Motor neuron (in vitro differentiated cells): ENCODE results near the gene USP17L13. TPM values are rescaled to one million over a fixed set of nuclear protein-coding genes. Genes with fewer than 3 reads are reported as not detected.
"Not testable (repeated sequence)": the region's sequence is repeated elsewhere in the genome, so short reads cannot be mapped to it uniquely, and the experiment has no call there.

Experiments
- ATAC-seq, 8 experiments: fragments of 200-7000 bp; cut with Tn5 transposase; replicated peaks in 6 of 8; 2 replicates each; pipeline ENCODE4 v1.8.0; 2021; ENCODE audit warnings: mild to moderate bottlenecking in 8 of 8, moderate library complexity in 8 of 8
- H3K27ac ChIP-seq, 2 donors: fragments of 250-450 bp; sonication (Bioruptor Pico); 2 replicates each; pipeline ENCODE4 v1.9.0; 2021; ENCODE audit warnings: antibody characterized with exemption in 2 of 2, mild to moderate bottlenecking in 2 of 2, moderate library complexity in 1 of 2
- H3K4me1 ChIP-seq, 2 donors: fragments of 250-450 bp; sonication (Bioruptor Pico); replicated peaks in 1 of 2; 2 replicates each; pipeline ENCODE4 v1.6.1; 2021; ENCODE audit warnings: antibody characterized with exemption in 2 of 2, mild to moderate bottlenecking in 2 of 2, moderate library complexity in 1 of 2
- H3K4me3 ChIP-seq, 5 donors: fragments of 250-450 bp; sonication (Bioruptor Pico); 2 replicates each; pipeline ENCODE4 v1.9.0; 2021; ENCODE audit warnings: antibody characterized with exemption in 5 of 5, mild to moderate bottlenecking in 5 of 5, moderate library complexity in 4 of 5
- WGBS, 10 experiments: fragments of 450-650 bp; shearing (Covaris generic); methylation state at CpG; one replicate each; pipeline ENCODE4 v1.0.0; 2022; 5-methylcytosine and 5-hydroxymethylcytosine counted together
- in situ Hi-C, 9 experiments: fragments of 400-800 bp; cut with MboI; loops; one replicate each; pipeline ENCODE4 v1.15.0; 2021; ENCODE audit warnings: low sequenced_read_pairs in 9 of 9, low pct_unique_long_range_greater_than_20kb in 2 of 9; ENCODE audit not compliant: unreplicated experiment in 9 of 9
- total RNA-seq, 8 experiments: library from RNA; unstranded; fragments of 300-600 nt; gene quantifications; 2 replicates each; pipeline versions ENCODE4 v1.2.3 to v1.2.4, GENCODE V29; 2022

USP17L13 gene
- total RNA-seq, 8 experiments from 2014 or later = not detected

DNA sequence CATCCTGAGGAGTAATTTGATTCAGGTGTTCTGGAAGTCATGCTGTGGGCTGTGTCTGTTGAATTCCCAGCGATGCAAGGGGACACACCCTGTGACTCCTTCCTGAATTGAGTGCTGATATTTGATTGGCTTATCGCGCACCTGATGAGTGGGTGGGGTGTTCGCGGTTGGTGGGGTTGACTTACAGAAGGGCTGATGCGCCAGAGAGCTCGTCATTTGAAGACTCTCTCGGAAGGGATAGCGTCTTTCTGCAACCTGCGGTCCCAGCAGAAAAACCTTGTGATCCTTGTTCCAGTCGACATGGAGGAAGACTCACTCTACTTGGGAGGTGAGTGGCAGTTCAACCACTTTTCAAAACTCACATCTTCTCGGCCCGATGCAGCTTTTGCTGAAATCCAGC is 37.9 kb downstream of the USP17L13 start, which contains the start of gene USP17L21:
Gene USP17L21 (plus strand): TSS at position 301 of the 400 bp plus-strand sequence. CDS start 0 bp downstream, at position 301.
- no CpG with 5 or more reads among the region's 13 CpGs for WGBS, 10 experiments
- H3K27ac ChIP-seq, H3K4me1 ChIP-seq, H3K4me3 ChIP-seq, ATAC-seq, in situ Hi-C loops: not testable (repeated sequence)

DNA sequence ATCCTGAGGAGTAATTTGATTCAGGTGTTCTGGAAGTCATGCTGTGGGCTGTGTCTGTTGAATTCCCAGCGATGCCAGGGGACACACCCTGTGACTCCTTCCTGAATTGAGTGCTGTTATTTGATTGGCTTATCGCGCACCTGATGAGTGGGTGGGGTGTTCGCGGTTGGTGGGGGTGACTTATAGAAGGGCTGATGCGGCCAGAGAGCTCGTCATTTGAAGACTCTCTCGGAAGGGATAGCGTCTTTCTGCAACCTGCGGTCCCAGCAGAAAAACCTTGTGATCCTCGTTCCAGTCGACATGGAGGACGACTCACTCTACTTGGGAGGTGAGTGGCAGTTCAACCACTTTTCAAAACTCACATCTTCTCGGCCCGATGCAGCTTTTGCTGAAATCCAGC is 42.6 kb downstream of the USP17L13 start, which contains the start of gene USP17L22:
Gene USP17L22 (plus strand): TSS at position 301 of the 400 bp plus-strand sequence. CDS start 0 bp downstream, at position 301.
- H3K4me1 ChIP-seq, in situ Hi-C loops, H3K4me3 ChIP-seq, ATAC-seq, H3K27ac ChIP-seq: not testable (repeated sequence)
- no CpG with 5 or more reads among the region's 15 CpGs for WGBS, 10 experiments

DNA sequence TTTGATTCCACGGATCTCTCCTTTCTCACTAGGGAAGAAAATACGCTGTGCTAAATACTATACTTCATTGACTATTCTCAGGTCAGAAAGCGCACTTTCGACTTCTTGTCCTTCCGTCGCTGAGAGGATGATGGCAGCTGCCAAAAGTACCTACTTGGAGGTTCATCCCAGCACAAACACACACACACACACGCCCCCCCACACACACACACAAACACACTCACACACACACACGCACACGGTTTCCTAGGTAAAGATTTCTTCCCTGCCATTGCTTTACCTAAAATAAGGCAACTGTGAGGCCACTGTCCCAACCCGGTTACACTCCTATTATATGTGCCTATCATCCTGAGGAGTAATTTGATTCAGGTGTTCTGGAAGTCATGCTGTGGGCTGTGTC is 47.0 kb downstream of the USP17L13 start:
- ATAC-seq, H3K4me3 ChIP-seq, in situ Hi-C loops, H3K4me1 ChIP-seq, H3K27ac ChIP-seq: not testable (repeated sequence)
- WGBS, 10 experiments = no CpG with 5 or more reads among the region's 10 CpGs

Other genes starting within 250 kb of the USP17L13 start
- not detected for gene FAM90A26, start 54.5 kb upstream of the USP17L13 start, total RNA-seq
- gene USP17L10, start 14.2 kb upstream of the USP17L13 start, total RNA-seq = not detected
- gene USP17L11, start 9.5 kb upstream of the USP17L13 start, total RNA-seq = under 1 TPM in 3 of 8 experiments, not detected in 5; 0.24 to 0.33 (median 0.29) TPM
- not detected for gene USP17L12, start 4.7 kb upstream of the USP17L13 start, total RNA-seq
- under 1 TPM in 1 of 8 experiments, not detected in 7; 0.13 TPM for gene USP17L15, start 9.5 kb downstream of the USP17L13 start, total RNA-seq
- not detected for gene USP17L17, start 19.0 kb downstream of the USP17L13 start, total RNA-seq
- gene USP17L18, start 23.7 kb downstream of the USP17L13 start, total RNA-seq = not detected
- not detected for gene USP17L19, start 28.5 kb downstream of the USP17L13 start, total RNA-seq
- not detected for gene USP17L20, start 33.2 kb downstream of the USP17L13 start, total RNA-seq
- gene USP17L21, start 38.0 kb downstream of the USP17L13 start, total RNA-seq = not detected
- gene USP17L22, start 42.7 kb downstream of the USP17L13 start, total RNA-seq = under 1 TPM in 1 of 8 experiments, not detected in 7; 0.19 TPM
- not detected for gene USP17L24, start 100.3 kb downstream of the USP17L13 start, total RNA-seq
- gene USP17L25, start 105.0 kb downstream of the USP17L13 start, total RNA-seq = not detected
- gene USP17L26, start 109.8 kb downstream of the USP17L13 start, total RNA-seq = not detected
- gene USP17L5, start 114.5 kb downstream of the USP17L13 start, total RNA-seq = not detected
- gene USP17L27, start 119.3 kb downstream of the USP17L13 start, total RNA-seq = not detected
- not detected for gene USP17L28, start 124.0 kb downstream of the USP17L13 start, total RNA-seq
- gene USP17L29, start 128.7 kb downstream of the USP17L13 start, total RNA-seq = not detected
- gene USP17L30, start 138.2 kb downstream of the USP17L13 start, total RNA-seq = not detected
- gene DEFB131A, start 219.5 kb downstream of the USP17L13 start, total RNA-seq = not detected